ENCODE measurements around the gene MYRIP. TPM values are rescaled to one million over a fixed set of nuclear protein-coding genes. Genes with fewer than 3 reads are reported as not detected.

MYRIP gene
- total RNA-seq, 1 experiment from 2014 or later, result not detected

GRCh38 chr3:39780352-39780751, 29.1 kb upstream of the MYRIP start:
- Histone ChIP-seq H4K20me1 (ENCODE audit: low read length) (no peaks in the 10 kb centered on the region), H3K9me3 (ENCODE audit: low read length) (0 out of 2 replicates have a peak, but pooled peaks cover 6% of the 10 kb centered on the region), H3K4me3 (ENCODE audit: low read length) (no peak overlapping the region), H3K4me1 (ENCODE audit: insufficient read depth, low read length) (no peaks in the 10 kb centered on the region), H3K36me3 (ENCODE audit: low read depth, low read length) (no peaks in the 10 kb centered on the region), H3K27ac (ENCODE audit: low read length) (no peak overlapping the region), H3K79me2 (ENCODE audit: low read length) (no peaks in the 10 kb centered on the region), H3K27me3 (ENCODE audit: low read length) (peaks cover 32% of the 10 kb centered on the region), H3F3A (ENCODE audit: low read length, unreplicated experiment) (no peaks in the 10 kb centered on the region), H3K9me2 (replicated peaks; ENCODE audit: low read length) (no peaks in the 10 kb centered on the region), H2AFZ (ENCODE audit: low read length) (no peak overlapping the region), H3K4me2 (ENCODE audit: low read length) (no peak overlapping the region), H3K9ac (ENCODE audit: low read length) (no peak overlapping the region)
- POLR2A ChIA-PET (ENCODE audit: unreplicated experiment), result no interaction called here
- intact Hi-C loops (cut with micrococcal nuclease), result no loop called here
- TF ChIP-seq EZH2 (IDR thresholded peaks at IDR 0.05; ENCODE audit: low read length, unreplicated experiment), result no peak
- DNase-seq (no peak), ATAC-seq (no peak)
- CTCF ChIA-PET, result no interaction called here
- BruUV-seq (replicated peaks), result no TSS peak

- H4K20me1 ChIP-seq (ENCODE audit: low read length), result no peaks in the 10 kb centered on the region
- no peaks in the 10 kb centered on the region for H3K79me2 ChIP-seq (ENCODE audit: low read length)
- DNase-seq, result no peak
- H3K27me3 ChIP-seq (ENCODE audit: low read length), result peaks cover 33% of the 10 kb centered on the region
- H3K9me3 ChIP-seq (ENCODE audit: low read length), result 0 out of 2 replicates have a peak, but pooled peaks cover 6% of the 10 kb centered on the region
- no peak overlapping the region for H3K4me2 ChIP-seq (ENCODE audit: low read length)
- no peaks in the 10 kb centered on the region for H3K4me1 ChIP-seq (ENCODE audit: insufficient read depth, low read length)
- no peak overlapping the region for H3K27ac ChIP-seq (ENCODE audit: low read length)
- ATAC-seq, result no peak
- H2AFZ ChIP-seq (ENCODE audit: low read length), result no peak overlapping the region
- no peaks in the 10 kb centered on the region for H3K36me3 ChIP-seq (ENCODE audit: low read depth, low read length)
- H3K4me3 ChIP-seq (ENCODE audit: low read length), result no peak overlapping the region
- POLR2A ChIA-PET (ENCODE audit: unreplicated experiment), result no interaction called here
- no peaks in the 10 kb centered on the region for H3K9me2 ChIP-seq (replicated peaks; ENCODE audit: low read length)
- CTCF ChIA-PET, result no interaction called here
- H3K9ac ChIP-seq (ENCODE audit: low read length), result no peak overlapping the region
- TF ChIP-seq, protein P1, sequence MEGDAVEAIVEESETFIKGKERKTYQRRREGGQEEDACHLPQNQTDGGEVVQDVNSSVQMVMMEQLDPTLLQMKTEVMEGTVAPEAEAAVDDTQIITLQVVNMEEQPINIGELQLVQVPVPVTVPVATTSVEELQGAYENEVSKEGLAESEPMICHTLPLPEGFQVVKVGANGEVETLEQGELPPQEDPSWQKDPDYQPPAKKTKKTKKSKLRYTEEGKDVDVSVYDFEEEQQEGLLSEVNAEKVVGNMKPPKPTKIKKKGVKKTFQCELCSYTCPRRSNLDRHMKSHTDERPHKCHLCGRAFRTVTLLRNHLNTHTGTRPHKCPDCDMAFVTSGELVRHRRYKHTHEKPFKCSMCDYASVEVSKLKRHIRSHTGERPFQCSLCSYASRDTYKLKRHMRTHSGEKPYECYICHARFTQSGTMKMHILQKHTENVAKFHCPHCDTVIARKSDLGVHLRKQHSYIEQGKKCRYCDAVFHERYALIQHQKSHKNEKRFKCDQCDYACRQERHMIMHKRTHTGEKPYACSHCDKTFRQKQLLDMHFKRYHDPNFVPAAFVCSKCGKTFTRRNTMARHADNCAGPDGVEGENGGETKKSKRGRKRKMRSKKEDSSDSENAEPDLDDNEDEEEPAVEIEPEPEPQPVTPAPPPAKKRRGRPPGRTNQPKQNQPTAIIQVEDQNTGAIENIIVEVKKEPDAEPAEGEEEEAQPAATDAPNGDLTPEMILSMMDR (conservative IDR thresholded peaks at IDR 0.05; ENCODE audit: low read depth, low read length), result no peak
- TF ChIP-seq EZH2phosphoT487 (IDR thresholded peaks at IDR 0.05; ENCODE audit: borderline replicate concordance, low read length), result no peak
- TF ChIP-seq EZH2 (IDR thresholded peaks at IDR 0.05; ENCODE audit: low read length, unreplicated experiment), result no peak
- BruUV-seq (replicated peaks), result no TSS peak
- intact Hi-C loops (cut with micrococcal nuclease), result no loop called here
- no peaks in the 10 kb centered on the region for H3F3A ChIP-seq (ENCODE audit: low read length, unreplicated experiment)
These were observed 28.4 kb upstream of the MYRIP start for GRCh38 chr3:39781025-39781424.

GRCh38 chr3:39781632-39782031, 27.8 kb upstream of the MYRIP start:
- no peak for TF ChIP-seq EZH2 (IDR thresholded peaks at IDR 0.05; ENCODE audit: low read length, unreplicated experiment)
- TF ChIP-seq, protein P1 (conservative IDR thresholded peaks at IDR 0.05; ENCODE audit: low read depth, low read length), result no peak
- TF ChIP-seq EZH2phosphoT487 (IDR thresholded peaks at IDR 0.05; ENCODE audit: borderline replicate concordance, low read length), result no peak
- H3F3A ChIP-seq (ENCODE audit: low read length, unreplicated experiment), result no peaks in the 10 kb centered on the region
- no peaks in the 10 kb centered on the region for H4K20me1 ChIP-seq (ENCODE audit: low read length)
- no peaks in the 10 kb centered on the region for H3K4me1 ChIP-seq (ENCODE audit: insufficient read depth, low read length)
- no peaks in the 10 kb centered on the region for H3K36me3 ChIP-seq (ENCODE audit: low read depth, low read length)
- POLR2A ChIA-PET (ENCODE audit: unreplicated experiment), result no interaction called here
- no TSS peak for BruUV-seq (replicated peaks)
- 0 out of 2 replicates have a peak, but pooled peaks cover 5% of the 10 kb centered on the region for H3K9me3 ChIP-seq (ENCODE audit: low read length)
- no peak for DNase-seq
- H3K4me3 ChIP-seq (ENCODE audit: low read length), result no peak overlapping the region
- H2AFZ ChIP-seq (ENCODE audit: low read length), result no peak overlapping the region
- ATAC-seq, result no peak
- no peaks in the 10 kb centered on the region for H3K79me2 ChIP-seq (ENCODE audit: low read length)
- no peaks in the 10 kb centered on the region for H3K9me2 ChIP-seq (replicated peaks; ENCODE audit: low read length)
- intact Hi-C loops (cut with micrococcal nuclease), result no loop called here
- H3K4me2 ChIP-seq (ENCODE audit: low read length), result no peak overlapping the region
- peaks cover 39% of the 10 kb centered on the region for H3K27me3 ChIP-seq (ENCODE audit: low read length)
- CTCF ChIA-PET, result no interaction called here
- no peak overlapping the region for H3K9ac ChIP-seq (ENCODE audit: low read length)
- no peak overlapping the region for H3K27ac ChIP-seq (ENCODE audit: low read length)
